Tibial nerve (tissue), 3 donors: ENCODE measurements around the gene GP1BA.

Source experiments
- CTCF ChIP-seq, 5 experiments: fragments of 200-600 bp in 3 of 5; fragments of 450-650 bp in 2 of 5; sonication (generic) in 3 of 5; IDR thresholded peaks; one replicate each; pipeline ENCODE4 v1.5.1; 2016 to 2019; ENCODE audit warnings: antibody characterized with exemption in 5 of 5, mild to moderate bottlenecking in 3 of 5, moderate library complexity in 2 of 5
- POLR2A ChIP-seq, 2 donors: fragments of 450-650 bp; IDR thresholded peaks; one replicate each; pipeline ENCODE4 v1.6.1; 2017; ENCODE audit warnings: antibody characterized with exemption in 2 of 2, mild to moderate bottlenecking in 2 of 2, moderate library complexity in 2 of 2

GRCh38 chr17:4919511-4920047, 12.5 kb upstream of the GP1BA start:
- TF ChIP-seq CTCF (IDR thresholded peaks at IDR 0.05) (no peak), POLR2A (IDR thresholded peaks at IDR 0.05) (no peak)
